ENCODE results near the gene ASB16.
"Not testable (repeated sequence)": the region's sequence is repeated elsewhere in the genome, so short reads cannot be mapped to it uniquely, and the experiment has no call there.

Gene ASB16, protein sequence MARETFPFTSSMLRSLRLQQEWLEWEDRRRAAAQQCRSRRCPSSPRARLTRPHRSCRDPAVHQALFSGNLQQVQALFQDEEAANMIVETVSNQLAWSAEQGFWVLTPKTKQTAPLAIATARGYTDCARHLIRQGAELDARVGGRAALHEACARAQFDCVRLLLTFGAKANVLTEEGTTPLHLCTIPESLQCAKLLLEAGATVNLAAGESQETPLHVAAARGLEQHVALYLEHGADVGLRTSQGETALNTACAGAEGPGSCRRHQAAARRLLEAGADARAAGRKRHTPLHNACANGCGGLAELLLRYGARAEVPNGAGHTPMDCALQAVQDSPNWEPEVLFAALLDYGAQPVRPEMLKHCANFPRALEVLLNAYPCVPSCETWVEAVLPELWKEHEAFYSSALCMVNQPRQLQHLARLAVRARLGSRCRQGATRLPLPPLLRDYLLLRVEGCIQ

DNA sequence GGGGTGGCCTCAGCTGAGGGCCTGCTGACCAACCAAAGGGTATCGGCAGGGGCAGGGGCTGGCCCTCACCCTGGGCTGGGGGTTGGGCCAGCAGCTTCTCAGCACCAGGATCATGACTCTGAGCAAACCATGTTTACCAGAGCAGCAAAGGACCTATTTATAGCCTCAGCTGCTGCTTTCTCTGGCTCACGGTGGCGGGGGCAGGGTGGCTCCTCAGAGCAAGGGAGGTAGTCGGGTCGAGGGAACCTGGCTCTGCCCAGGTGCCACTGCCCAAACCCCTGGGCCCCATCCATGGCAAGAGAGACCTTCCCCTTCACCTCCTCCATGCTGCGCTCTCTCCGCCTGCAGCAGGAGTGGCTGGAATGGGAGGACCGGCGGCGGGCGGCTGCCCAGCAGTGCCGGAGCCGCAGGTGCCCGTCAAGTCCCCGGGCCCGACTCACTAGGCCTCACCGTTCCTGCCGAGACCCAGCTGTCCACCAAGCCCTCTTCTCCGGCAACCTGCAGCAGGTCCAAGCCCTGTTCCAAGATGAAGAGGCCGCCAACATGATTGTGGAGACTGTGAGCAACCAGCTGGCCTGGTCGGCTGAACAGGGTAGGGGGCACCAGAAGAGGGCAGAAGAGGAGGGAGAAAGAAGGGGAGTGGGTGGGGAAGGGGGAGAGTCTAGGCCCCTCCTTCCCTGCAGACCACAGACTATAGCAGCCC, at the start of gene ASB16:
ASB16 (plus strand) TSS at position 206 of the 703 bp plus-strand sequence; CDS start at position 292, 86 bp downstream.
- no peak for DNase-seq

DNA sequence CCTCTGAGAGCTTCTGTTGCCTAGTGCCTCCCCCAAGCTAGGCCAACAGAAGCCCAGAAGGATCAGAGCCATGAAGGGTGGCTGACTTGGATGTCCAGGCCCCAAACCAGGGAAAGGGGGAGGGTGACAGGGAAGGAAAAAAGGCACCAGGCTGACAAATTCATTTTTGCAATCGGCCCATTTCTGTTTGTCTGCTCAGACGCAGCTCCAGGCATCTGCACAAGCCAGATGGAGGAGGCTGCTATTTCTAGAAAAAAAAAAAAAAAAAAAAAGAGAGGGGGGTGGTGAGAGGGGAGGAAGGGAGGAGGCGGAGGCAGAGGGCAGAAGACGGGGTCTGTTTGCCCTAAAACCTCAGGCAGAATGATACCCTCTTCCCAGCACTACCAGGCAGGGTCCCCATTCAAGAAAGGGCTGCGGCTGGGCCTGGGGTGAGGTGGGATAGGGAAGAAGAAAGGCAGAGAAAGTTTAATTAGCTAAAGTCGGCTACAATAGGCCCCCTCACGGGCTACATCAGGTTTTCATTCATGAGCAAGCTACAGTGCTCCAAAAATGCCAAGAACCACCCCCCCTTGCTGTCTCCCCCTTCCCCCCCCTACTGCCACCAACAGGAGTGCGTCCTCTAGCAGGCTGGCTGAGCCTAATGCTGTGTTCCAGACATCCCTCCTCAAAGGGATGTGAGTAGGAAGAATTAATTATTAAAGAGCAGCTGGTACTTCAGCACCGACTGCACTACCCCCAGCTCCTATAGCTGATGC, 49.5 kb upstream of the ASB16 start:
- DNase-seq = no peak

DNA sequence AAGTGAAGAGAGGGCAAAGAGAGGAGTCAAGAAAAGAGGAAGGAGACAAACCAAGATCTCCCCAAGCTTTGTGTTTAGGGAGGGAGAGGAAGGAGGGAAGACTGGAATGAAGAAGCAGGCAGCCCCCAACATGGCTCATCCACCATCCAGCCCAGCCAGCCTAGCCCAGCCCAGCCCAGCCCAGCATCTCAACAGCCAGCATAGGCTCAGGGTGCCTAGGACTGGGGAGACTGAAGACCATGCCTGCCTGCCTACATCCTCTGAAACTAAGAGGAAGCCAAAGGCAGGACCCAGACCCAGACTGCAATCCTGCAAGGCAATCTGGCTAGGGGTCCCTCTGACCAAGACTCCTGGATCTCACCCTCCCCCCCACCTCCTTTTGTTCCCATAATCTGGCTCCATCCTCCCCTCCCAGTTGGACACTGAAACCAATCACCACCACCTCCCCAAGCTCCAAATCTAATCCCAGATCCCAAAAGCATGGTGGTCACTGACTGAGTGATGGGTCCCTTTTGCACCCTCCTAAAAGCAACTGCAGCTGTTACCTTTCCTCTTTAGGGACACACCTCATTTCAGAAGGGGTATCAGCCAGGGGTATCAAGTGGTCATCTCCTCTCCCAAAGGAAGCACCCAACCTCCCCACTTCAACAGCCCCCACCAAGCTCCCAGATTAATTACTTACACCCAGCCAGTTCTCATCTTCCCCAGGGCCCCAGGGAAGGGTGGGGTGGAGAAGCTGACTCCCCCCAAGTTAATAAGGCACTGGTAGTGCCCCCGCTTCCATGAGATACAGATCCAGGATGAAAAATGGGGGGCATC, 48.3 kb upstream of the ASB16 start:
- no peak for DNase-seq

DNA sequence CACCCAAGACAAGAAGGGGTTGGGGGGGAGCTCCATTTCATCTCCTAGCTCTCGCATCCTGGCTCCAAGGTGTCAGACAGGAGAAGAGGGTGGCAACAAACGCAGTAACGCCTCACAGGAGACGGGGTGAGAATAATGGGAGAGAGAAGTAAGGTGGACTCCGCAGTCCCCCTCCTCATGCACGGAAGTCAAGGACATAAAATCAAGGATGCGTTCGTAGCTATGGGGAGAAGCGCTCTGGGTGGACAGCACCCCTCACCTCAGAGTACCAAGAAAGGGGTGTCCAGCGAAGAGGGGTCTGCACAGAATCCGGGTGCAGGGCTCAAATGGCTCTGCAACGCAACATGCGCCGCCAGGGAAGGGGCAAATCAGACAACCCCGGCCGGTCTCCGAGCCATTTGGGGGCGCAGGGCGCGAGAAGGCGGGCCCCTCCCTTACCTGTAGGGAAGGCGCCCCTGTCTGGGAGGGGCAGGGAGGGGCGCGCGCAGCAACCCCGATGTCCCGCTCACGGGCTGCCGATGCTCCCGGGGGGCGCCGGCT, 47.6 kb upstream of the ASB16 start:
- no peak for DNase-seq

GRCh38 chr17:44123356-44124117, 47.0 kb upstream of the ASB16 start, which contains the start of gene HDAC5:
HDAC5 (minus strand) TSS chr17:44123641; CDS start chr17:44117515, 6,126 bp downstream.
- DNase-seq = peak; percentile 96

DNA sequence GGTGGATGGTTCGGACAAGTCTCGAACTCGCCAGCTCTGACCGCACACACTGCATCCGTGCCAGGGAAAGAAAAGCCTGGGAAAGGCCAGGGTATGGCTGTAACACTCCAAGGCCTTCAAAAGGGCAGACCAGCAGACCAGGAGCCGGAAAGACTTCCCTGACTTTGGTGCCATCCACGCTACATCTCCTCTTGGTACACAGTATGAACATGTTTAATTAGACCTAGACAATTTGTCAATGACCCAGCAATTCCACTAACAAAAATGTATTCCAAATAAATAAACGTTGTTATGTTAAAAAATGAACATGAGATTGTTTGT, 46.4 kb upstream of the ASB16 start:
- no peak for DNase-seq

- DNase-seq = no peak
Observed at GRCh38 chr17:44128383-44128782, 42.1 kb upstream of the ASB16 start.

DNA sequence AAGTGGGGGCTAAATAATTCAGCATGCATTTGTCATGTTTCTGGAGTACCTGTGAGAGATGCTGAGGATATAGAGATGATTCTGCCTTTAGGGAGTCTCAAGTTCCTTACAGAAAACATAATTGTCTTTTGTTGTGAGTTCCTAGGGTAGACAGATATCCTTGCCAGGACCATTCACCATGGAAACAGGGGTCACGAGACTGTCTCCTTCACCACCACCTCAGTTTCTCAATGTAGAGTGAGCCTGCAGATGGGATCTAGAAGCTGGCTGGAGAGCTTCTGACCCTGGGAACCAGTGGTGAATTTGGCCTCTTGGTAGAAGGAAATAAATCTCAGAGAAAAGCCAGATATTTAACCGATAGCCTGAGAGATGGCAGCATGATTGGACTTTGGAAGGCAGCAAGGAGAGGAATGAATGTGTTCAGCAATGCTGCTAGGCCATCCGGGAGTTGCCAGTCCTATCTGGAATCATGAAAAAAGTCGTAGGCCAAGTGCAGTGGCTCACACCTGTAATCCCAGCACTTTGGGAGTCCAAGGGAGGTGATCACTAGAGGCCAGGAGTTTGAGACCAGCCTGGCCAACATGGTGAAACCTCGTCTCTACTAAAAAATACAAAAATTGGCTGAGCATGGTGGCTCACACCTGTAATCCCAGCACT, 39.7 kb upstream of the ASB16 start:
- DNase-seq = no peak

GRCh38 chr17:44131372-44131771, 39.1 kb upstream of the ASB16 start:
- DNase-seq = not testable (repeated sequence)

DNA sequence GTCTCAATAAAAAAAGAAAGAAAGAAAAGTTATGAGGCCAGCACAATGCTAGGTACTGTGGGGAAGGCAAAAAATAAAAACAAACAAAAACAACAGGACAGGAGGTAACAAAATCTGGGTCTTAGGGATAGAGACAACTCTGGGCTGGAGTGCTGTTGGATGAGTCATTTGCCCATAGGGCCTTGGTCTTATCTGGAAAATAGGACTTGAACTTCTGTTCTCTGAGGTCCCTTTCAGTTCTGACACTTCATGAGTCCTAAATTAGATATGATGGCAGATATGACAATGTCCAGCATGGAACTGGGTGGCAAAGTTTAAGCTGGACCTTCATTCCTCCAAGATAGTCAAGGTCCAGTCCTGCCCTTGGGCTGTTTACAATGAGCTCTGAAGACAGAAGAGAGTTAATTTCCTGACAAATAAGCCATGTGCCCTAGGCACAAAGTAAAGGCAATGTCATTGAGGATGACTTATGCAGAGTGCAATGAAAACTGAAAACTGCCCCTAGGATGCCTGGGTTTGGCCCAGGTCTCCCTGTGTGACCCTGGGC, 38.2 kb upstream of the ASB16 start:
- DNase-seq = no peak

- no peak for DNase-seq
Observed at GRCh38 chr17:44133918-44134476, 36.5 kb upstream of the ASB16 start.

DNA sequence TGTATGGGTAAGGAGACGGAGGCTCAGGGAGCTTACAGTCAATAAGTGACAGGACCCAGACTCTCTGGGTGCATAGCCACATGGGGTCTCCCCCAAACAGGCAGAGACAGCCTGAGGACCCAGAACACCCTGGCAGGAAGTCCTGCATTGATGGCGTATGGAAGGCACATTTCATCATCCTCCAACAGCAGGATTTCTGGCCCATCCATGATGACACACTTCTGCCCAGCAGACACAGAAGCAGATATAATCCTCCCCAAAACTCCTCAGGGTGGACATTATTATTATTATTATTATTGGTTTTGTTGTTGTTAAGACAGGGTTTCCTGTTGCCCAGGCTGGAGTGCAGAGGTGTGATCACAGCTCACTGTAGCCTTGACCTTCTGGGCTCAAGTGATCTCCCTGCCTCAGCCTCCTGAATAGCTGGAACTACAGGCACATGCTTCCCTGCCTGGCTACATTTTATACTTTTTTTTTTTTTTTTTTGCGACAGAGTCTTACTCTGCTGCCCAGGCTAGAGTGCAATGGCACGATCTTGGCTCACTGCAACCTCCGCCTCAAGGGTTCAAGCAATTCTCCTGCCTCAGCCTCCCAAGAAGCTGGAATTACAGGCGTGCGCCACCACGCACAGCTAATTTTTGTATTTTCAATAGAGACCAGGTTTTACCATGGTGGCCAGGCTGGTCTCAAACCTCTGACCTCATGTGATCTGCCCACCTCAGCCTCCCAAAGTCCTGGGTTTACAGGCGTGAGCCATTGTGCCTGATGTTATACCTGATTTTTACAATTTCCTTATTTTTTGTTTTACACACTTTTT, 35.5 kb upstream of the ASB16 start:
- DNase-seq = no peak

- DNase-seq = peak; percentile 86
Observed at GRCh38 chr17:44137891-44138709, 32.4 kb upstream of the ASB16 start.

DNA sequence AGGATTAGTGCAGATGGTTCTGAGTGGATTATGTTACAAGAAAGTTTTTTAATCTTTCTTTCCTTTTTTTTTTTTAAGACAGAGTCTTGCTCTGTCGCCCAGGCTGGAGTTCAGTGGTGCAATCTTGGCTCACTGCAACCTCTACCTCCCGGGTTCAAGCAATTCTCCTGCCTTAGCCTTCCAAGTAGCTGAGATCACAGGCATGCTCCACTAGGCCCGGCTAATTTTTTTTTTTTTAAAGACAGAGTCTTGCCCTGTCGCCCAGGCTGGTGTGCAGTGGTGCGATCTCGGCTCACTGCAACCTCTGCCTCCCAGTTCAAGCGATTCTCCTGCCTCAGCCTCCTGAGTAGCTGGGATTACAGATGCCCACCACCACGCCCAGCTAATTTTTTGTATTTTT, 26.6 kb upstream of the ASB16 start:
- DNase-seq = not testable (repeated sequence)

GRCh38 chr17:44144966-44145739, 25.4 kb upstream of the ASB16 start:
- DNase-seq = no peak

DNA sequence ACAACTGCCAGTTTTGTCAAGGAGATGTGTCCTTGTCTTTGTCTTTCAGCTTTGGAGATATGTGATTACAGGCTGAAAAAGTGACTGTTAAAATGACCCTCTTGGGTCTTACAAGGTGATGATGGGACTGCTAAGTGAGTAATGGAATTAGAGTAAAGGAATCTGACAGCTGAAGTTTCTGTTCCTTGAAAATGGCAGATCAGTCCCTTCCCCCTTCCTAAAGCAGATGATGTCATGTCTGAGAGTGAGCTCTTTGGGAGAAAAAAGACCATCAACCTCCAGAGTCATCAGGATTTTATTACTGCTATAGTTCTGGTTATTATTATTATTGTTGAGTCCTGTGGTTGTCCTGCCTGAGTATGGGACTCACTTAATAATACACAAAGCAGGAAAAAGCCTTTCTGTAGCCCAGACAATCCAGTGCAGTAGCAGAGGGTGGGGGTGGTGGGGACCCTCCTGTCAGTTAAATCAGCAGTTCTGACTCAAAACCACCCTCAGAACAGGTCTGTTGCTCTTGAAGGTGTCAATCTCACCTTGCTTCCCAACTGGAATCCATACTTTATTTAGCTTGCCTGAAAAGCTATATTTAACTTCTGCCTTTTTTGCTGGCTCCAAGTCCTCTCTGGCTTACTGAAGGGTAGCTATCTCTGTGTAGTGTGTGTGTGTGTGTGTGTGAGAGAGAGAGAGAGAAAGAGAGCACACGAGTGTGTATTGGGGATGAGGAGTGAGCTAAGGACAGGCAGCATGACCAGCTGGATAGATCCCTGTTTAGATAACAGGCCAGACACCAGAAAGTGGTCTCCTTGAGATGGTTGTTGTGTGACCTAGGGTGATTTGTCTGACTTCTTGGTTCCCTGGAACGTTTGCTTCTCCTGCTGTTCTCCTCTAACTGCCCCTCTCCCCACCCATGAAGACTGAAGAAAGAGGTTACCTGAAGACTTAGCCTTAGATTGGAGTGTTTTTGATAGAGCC, 23.8 kb upstream of the ASB16 start:
- no peak for DNase-seq
